Liver (tissue), 3 donors: ENCODE measurements around the gene RAPGEF4.

Experiments
- GABPA ChIP-seq, 2 donors: IDR thresholded peaks in 1 of 2; conservative IDR thresholded peaks in 1 of 2; 2 replicates each; pipeline ENCODE4 v1.6.1; 2016; ENCODE audit warnings: antibody characterized with exemption in 2 of 2, mild to moderate bottlenecking in 1 of 2, moderate library complexity in 1 of 2
- RAD21 ChIP-seq, 2 donors: IDR thresholded peaks; 2 replicates each; pipeline ENCODE4 v1.6.1; 2016; ENCODE audit warnings: antibody characterized with exemption in 2 of 2, mild to moderate bottlenecking in 2 of 2
- RXRA ChIP-seq, 2 donors: IDR thresholded peaks; 2 replicates each; pipeline ENCODE4 v1.6.1; 2017 to 2018; ENCODE audit warnings: antibody characterized with exemption in 2 of 2, mild to moderate bottlenecking in 1 of 2
- SP1 ChIP-seq: IDR thresholded peaks from 2 replicates; pipeline ENCODE4 v1.6.1; 2018; ENCODE audit warnings: antibody characterized with exemption, mild to moderate bottlenecking
- TAF1 ChIP-seq: conservative IDR thresholded peaks from 2 replicates; pipeline ENCODE4 v1.6.1; 2016; ENCODE audit warnings: antibody characterized with exemption, mild to moderate bottlenecking
- YY1 ChIP-seq: IDR thresholded peaks from 2 replicates; pipeline ENCODE4 v1.6.1; 2016; ENCODE audit warnings: antibody characterized with exemption, mild to moderate bottlenecking
- TF ChIP-seq, protein P1 (sequence below): IDR thresholded peaks from 2 replicates; pipeline ENCODE4 v1.6.1; 2016; ENCODE audit warnings: antibody characterized with exemption
- TF ChIP-seq, protein P2 (sequence below): IDR thresholded peaks from 2 replicates; pipeline ENCODE4 v1.6.1; 2016; ENCODE audit warnings: antibody characterized with exemption
- TF ChIP-seq, protein P3 (sequence below): fragments of 150-350 bp; IDR thresholded peaks from 2 replicates; pipeline ENCODE4 v1.5.1; 2017; ENCODE audit warnings: improper control_type of control experiment, low read depth, low read length; ENCODE audit not compliant: missing input control
- TF ChIP-seq, protein P4 (sequence below): IDR thresholded peaks from 2 replicates; pipeline ENCODE4 v1.6.1; 2016; ENCODE audit warnings: antibody characterized with exemption, mild to moderate bottlenecking
- donor health status: healthy.
- donor health status: healthy.

DNA sequence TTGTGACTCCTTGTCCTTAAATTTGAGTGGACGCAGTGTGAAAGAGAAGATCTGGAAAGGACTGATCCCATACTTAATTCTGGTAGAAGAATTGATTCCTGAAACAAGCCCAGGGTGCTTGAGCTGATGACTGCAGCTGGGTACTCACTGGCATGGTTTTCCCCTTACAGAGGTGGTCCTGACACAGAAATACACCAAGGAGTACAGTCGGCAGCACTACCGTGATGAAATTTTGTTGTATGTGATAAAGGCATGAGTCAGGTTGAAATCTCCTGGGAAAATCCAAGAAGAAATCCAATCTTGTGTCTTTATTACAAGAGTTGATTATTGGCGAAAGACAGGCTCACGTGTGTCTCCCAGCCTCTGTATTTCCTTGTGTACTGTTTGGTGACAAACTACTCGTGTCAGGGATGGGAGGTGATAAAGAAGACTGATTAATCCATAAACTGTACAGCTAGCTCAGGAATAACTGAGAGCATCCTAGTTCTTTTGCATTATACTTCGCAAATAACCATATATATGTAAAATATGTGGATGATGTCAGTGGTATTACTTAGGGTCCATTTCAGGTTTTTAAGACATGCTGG is 76.6 kb downstream of the RAPGEF4 start:
- TF ChIP-seq, protein P1, sequence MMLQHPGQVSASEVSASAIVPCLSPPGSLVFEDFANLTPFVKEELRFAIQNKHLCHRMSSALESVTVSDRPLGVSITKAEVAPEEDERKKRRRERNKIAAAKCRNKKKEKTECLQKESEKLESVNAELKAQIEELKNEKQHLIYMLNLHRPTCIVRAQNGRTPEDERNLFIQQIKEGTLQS = no peak
- TF ChIP-seq, protein P2, sequence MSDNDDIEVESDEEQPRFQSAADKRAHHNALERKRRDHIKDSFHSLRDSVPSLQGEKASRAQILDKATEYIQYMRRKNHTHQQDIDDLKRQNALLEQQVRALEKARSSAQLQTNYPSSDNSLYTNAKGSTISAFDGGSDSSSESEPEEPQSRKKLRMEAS = no peak
- TF ChIP-seq, protein P3, sequence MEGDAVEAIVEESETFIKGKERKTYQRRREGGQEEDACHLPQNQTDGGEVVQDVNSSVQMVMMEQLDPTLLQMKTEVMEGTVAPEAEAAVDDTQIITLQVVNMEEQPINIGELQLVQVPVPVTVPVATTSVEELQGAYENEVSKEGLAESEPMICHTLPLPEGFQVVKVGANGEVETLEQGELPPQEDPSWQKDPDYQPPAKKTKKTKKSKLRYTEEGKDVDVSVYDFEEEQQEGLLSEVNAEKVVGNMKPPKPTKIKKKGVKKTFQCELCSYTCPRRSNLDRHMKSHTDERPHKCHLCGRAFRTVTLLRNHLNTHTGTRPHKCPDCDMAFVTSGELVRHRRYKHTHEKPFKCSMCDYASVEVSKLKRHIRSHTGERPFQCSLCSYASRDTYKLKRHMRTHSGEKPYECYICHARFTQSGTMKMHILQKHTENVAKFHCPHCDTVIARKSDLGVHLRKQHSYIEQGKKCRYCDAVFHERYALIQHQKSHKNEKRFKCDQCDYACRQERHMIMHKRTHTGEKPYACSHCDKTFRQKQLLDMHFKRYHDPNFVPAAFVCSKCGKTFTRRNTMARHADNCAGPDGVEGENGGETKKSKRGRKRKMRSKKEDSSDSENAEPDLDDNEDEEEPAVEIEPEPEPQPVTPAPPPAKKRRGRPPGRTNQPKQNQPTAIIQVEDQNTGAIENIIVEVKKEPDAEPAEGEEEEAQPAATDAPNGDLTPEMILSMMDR = no peak
- TF ChIP-seq TAF1 (no peak), SP1 (no peak), RXRA (IDR thresholded peaks at IDR 0.05) (no peak), RAD21 (IDR thresholded peaks at IDR 0.05) (no peak), GABPA (IDR thresholded peaks at IDR 0.05 in 1 of 2, conservative IDR thresholded peaks at IDR 0.05 in 1 of 2) (no peak), YY1 (no peak)
- TF ChIP-seq, protein P4, sequence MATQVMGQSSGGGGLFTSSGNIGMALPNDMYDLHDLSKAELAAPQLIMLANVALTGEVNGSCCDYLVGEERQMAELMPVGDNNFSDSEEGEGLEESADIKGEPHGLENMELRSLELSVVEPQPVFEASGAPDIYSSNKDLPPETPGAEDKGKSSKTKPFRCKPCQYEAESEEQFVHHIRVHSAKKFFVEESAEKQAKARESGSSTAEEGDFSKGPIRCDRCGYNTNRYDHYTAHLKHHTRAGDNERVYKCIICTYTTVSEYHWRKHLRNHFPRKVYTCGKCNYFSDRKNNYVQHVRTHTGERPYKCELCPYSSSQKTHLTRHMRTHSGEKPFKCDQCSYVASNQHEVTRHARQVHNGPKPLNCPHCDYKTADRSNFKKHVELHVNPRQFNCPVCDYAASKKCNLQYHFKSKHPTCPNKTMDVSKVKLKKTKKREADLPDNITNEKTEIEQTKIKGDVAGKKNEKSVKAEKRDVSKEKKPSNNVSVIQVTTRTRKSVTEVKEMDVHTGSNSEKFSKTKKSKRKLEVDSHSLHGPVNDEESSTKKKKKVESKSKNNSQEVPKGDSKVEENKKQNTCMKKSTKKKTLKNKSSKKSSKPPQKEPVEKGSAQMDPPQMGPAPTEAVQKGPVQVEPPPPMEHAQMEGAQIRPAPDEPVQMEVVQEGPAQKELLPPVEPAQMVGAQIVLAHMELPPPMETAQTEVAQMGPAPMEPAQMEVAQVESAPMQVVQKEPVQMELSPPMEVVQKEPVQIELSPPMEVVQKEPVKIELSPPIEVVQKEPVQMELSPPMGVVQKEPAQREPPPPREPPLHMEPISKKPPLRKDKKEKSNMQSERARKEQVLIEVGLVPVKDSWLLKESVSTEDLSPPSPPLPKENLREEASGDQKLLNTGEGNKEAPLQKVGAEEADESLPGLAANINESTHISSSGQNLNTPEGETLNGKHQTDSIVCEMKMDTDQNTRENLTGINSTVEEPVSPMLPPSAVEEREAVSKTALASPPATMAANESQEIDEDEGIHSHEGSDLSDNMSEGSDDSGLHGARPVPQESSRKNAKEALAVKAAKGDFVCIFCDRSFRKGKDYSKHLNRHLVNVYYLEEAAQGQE = no peak
